Measurements from ENCODE around the gene YAE1.
"Not testable (repeated sequence)": the region's sequence is repeated elsewhere in the genome, so short reads cannot be mapped to it uniquely, and the experiment has no call there.

Gene YAE1

GRCh38 chr7:39566023-39566921, at the start of gene YAE1:
Gene YAE1 (plus strand): TSS chr7:39566404. CDS start chr7:39566419, 15 bp downstream.
- DNase-seq = peak; percentile 82

GRCh38 chr7:39516498-39516897, 49.7 kb upstream of the YAE1 start:
- DNase-seq = no peak

- no peak for DNase-seq
Observed at GRCh38 chr7:39517240-39517639, 49.0 kb upstream of the YAE1 start.

GRCh38 chr7:39525926-39526325, 40.3 kb upstream of the YAE1 start:
- DNase-seq = no peak

GRCh38 chr7:39526666-39527065, 39.5 kb upstream of the YAE1 start:
- no peak for DNase-seq

- DNase-seq = no peak
Observed at GRCh38 chr7:39527296-39527695, 38.9 kb upstream of the YAE1 start.

GRCh38 chr7:39527951-39528350, 38.3 kb upstream of the YAE1 start:
- DNase-seq = no peak

- no peak for DNase-seq
Observed at GRCh38 chr7:39528849-39529248, 37.4 kb upstream of the YAE1 start.

- no peak for DNase-seq
Observed at GRCh38 chr7:39529582-39529981, 36.6 kb upstream of the YAE1 start.

GRCh38 chr7:39530971-39531370, 35.2 kb upstream of the YAE1 start:
- no peak for DNase-seq

- DNase-seq = no peak
Observed at GRCh38 chr7:39531818-39532217, 34.4 kb upstream of the YAE1 start.

GRCh38 chr7:39532832-39533231, 33.4 kb upstream of the YAE1 start:
- DNase-seq = no peak

GRCh38 chr7:39534599-39534998, 31.6 kb upstream of the YAE1 start:
- peak; percentile 15 for DNase-seq

GRCh38 chr7:39535064-39535463, 31.1 kb upstream of the YAE1 start:
- no peak for DNase-seq

GRCh38 chr7:39535720-39536119, 30.5 kb upstream of the YAE1 start:
- DNase-seq = no peak

- peak; percentile 5 for DNase-seq
Observed at GRCh38 chr7:39536951-39537350, 29.3 kb upstream of the YAE1 start.

- DNase-seq = no peak
Observed at GRCh38 chr7:39539816-39540215, 26.4 kb upstream of the YAE1 start.

- DNase-seq = no peak
Observed at GRCh38 chr7:39540320-39540719, 25.9 kb upstream of the YAE1 start.

GRCh38 chr7:39541511-39541910, 24.7 kb upstream of the YAE1 start:
- DNase-seq = no peak

GRCh38 chr7:39544774-39545173, 21.4 kb upstream of the YAE1 start:
- not testable (repeated sequence) for DNase-seq

- no peak for DNase-seq
Observed at GRCh38 chr7:39547336-39547735, 18.9 kb upstream of the YAE1 start.

- DNase-seq = no peak
Observed at GRCh38 chr7:39550411-39550810, 15.8 kb upstream of the YAE1 start.

- no peak for DNase-seq
Observed at GRCh38 chr7:39553436-39553835, 12.8 kb upstream of the YAE1 start.

GRCh38 chr7:39554583-39555165, 11.5 kb upstream of the YAE1 start:
- no peak for DNase-seq

- DNase-seq = no peak
Observed at GRCh38 chr7:39557222-39557621, 9.0 kb upstream of the YAE1 start.
